Epithelial cell of proximal tubule (primary cell): ENCODE data around the gene PBX2. TPM values are rescaled to one million over a fixed set of nuclear protein-coding genes. Genes with fewer than 3 reads are reported as not detected.

Experiments
- DNase-seq: peaks from one replicate; pipeline ENCODE4 v3.0.0-alpha.2; 2011; ENCODE audit warnings: low read depth
- H3K4me3 ChIP-seq: 2 replicates; pipeline ENCODE4 v1.5.1; 2011; ENCODE audit warnings: low read depth, mild to moderate bottlenecking, low read length
- total RNA-seq: library from RNA; depleted of rRNA; stranded (reverse); fragments of >200 nt; gene quantifications from 2 replicates; pipeline ENCODE4 v1.2.3, GENCODE V29; 2015
- TF ChIP-seq, protein P1 (sequence below): conservative IDR thresholded peaks from 2 replicates; pipeline ENCODE4 v1.5.1; 2012; ENCODE audit warnings: low read depth, mild to moderate bottlenecking, low read length

Gene PBX2
- total RNA-seq, 1 donor from 2014 or later, result 44.5 TPM

DNA sequence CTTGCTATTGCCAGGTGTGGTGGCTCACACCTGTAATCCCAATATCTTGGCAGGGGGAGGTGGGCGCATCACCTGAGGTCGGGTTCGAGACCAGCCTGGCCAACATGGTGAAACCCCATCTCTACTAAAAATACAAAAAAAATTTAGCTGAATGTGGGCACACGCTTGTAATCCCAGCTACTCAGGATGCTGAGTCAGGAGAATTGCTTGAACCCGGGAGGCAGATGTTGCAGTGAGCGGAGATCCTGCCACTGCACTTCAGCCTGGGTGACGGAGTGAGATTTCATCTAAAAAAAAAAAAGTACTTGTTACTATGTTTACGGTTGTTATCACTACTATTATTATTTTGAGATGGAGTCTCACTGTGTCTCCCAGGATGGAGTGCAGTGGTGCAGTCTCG, 33.1 kb downstream of the PBX2 start:
- no peak for DNase-seq
- H3K4me3 ChIP-seq, result no peak overlapping the region
- TF ChIP-seq, protein P1, sequence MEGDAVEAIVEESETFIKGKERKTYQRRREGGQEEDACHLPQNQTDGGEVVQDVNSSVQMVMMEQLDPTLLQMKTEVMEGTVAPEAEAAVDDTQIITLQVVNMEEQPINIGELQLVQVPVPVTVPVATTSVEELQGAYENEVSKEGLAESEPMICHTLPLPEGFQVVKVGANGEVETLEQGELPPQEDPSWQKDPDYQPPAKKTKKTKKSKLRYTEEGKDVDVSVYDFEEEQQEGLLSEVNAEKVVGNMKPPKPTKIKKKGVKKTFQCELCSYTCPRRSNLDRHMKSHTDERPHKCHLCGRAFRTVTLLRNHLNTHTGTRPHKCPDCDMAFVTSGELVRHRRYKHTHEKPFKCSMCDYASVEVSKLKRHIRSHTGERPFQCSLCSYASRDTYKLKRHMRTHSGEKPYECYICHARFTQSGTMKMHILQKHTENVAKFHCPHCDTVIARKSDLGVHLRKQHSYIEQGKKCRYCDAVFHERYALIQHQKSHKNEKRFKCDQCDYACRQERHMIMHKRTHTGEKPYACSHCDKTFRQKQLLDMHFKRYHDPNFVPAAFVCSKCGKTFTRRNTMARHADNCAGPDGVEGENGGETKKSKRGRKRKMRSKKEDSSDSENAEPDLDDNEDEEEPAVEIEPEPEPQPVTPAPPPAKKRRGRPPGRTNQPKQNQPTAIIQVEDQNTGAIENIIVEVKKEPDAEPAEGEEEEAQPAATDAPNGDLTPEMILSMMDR, result no peak

DNA sequence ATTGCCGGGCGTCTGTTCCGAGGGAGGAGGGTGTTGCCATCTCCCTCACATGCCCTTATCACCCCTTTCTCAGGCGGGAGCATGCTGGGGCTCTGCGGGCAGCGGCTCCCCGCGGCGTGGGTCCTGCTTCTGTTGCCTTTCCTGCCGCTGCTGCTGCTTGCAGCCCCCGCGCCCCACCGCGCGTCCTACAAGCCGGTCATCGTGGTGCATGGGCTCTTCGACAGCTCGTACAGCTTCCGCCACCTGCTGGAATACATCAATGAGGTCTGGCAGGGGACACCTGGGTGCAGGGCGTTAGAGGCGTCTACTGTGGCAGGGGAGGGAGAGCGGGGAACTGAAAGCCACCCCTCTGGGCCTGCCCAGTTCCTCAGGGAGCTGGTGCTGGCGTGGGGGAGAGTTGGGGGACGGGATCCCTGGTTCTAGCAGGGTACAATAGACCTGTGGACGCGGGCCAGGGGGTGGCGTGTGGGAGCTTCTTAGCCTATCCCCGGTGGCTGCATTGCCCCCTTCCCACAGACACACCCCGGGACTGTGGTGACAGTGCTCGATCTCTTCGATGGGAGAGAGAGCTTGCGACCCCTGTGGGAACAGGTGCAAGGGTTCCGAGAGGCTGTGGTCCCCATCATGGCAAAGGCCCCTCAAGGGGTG, 35.4 kb downstream of the PBX2 start:
- TF ChIP-seq, protein P1, result peak; percentile 75
- no peak for DNase-seq

DNA sequence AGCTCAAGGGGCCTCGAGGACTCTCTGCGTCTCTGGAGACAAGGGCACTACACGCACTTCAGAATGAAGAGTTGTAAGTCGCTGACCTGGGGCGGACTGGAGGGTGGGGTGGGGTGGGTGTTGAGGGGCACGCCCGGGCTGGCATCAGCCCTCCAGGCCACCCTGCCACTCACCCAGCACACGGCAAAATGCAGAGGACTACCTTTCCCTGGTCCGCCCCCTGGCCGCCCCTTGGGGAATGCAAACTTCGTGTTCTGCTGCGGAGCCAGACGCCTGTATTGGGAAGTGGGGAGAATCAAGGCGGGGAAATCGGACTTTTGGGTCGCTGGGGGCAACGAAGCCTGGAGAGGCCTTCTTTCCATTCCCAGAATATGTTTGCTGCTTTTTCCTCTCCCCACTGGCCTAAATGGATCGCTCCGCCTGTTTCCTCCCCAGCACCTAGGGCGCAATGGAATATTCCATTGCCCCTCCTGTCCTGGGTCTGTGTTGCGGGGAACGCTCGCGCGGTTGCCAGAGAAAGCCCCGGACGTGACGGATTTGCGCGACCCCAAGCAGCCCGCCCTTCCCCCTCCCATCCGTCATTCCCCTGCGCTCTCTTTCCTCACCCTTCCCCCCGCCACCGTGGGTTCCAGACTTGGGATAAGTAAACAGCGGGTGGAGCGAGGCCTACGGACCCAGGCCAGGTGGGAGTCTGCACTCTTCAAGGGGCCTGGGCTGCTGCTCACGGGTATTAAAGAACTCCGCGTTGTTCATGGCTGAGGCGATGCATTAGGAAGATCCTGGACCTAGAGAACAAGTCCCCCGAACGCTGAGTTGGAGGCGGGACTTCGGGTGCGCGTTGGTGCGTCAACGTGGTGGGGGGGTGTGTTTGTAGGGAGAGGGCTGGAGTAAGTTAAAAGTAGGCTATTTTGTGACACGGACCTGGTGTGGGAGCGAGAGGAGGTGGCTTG, 36.2 kb downstream of the PBX2 start, which contains the start of gene PPT2:
TSS of gene PPT2 (plus strand) at position 578 of the 950 bp plus-strand sequence. CDS start 454 bp downstream, outside the sequence.
- peak within 1 kb of the TSS; percentile 99 for H3K4me3 ChIP-seq
- DNase-seq, result no peak
- TF ChIP-seq, protein P1, result peak; percentile 36

More for the DNA sequence above, 35.4 kb downstream of the PBX2 start:
- peak overlapping the region; percentile 99 for H3K4me3 ChIP-seq

DNA sequence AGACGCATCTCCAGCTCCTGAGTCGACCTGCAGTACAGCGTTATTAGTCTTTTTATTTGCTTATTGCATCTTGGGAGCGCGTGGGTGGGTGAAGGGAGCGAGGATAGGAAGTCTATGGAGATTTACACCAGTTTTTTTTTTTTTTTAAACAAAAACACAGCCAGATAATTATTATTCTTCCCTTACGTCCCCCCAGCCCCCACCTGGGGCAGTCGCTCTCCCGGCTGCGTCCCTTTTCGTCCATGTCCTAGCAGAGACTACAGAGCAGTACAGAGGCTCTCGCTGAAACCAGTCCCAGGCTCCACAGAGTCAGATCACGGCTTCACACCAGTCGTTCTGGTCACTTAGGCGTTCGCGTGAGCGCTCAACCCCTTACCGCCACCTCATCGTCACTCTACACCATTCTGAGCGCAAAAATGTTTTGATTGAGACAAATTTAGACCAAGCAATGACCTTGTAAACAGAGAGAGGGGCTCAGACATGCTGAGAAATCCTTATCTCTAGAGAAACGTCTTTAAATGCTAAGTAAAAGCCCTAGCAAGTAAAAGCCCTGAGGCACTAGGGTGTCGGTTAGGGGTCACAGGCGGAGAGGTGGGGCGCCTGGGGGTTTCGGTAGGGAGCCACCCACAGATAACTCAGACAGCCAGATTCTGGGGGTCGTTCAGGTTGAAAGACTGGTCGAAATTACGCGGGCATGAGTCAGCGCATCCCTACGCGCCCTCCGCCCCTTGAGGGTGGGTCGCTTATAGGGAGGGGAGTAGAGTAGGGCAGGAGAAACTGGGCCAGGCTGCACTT, 37.0 kb downstream of the PBX2 start:
- DNase-seq, result no peak
- TF ChIP-seq, protein P1, result no peak
- H3K4me3 ChIP-seq, result peak overlapping the region; percentile 99

DNA sequence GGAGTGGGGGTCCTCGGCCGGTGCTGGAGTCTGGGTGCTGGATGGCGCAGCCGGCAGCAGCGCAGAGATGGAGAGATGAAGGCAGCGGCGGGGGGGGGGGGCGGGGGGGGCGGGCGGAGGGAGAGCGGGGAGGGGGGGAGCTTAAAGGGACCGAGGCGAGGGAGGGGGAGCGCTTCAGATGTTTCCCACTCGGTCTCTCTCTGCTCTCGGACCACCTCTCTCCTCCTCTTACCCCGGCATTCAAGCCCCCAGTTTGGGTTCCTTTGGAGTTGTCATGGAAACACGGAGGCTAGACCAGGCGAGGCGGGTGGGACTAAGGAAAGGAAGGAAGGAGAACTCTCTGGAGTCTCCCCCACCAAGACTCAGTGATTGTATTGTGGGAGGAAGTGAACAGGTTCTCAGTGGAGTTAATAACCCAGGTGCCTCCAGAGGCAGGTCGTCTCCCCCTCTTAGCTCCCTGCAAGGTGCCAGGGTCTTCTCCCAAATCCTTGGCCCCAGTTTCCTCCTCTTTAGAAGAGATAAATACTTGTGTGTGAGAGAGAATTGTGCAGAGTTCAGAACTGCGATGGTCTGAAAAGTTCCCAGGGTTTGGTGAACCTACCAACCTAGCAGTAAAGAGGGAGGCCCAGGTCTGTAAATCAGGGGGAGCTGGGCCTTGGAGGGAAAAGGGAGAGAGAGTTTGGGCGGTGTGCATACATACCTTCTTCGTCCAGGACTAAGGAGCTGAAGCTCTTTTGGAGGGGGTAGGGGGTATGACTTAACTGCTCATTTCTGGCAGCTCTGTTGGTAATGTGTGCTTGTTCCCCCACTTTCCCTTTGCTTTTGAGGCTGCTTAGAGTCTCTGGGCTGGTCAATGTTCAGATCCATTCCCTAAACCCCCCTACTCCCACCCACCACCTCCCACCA, 37.9 kb downstream of the PBX2 start, which contains the start of gene PRRT1:
TSS of gene PRRT1 (minus strand) at position 77 of the 906 bp plus-strand sequence. CDS start 112 bp downstream, outside the sequence.
- no peak for DNase-seq
- TF ChIP-seq, protein P1, result no peak
- H3K4me3 ChIP-seq, result peak within 1 kb of the TSS; percentile 99
